ENCODE data around the gene CYP24A1. TPM values are rescaled to one million over a fixed set of nuclear protein-coding genes. Genes with fewer than 3 reads are reported as not detected.
A peak's percentile ranks its signal among the peaks of the same experiment; 100 is the strongest.

CYP24A1 gene
- total and polyA plus RNA-seq, 2 of the 8 experiments (the other 6 are each of a cell fraction or from before 2014, with no cell fraction given) = not detected

DNA sequence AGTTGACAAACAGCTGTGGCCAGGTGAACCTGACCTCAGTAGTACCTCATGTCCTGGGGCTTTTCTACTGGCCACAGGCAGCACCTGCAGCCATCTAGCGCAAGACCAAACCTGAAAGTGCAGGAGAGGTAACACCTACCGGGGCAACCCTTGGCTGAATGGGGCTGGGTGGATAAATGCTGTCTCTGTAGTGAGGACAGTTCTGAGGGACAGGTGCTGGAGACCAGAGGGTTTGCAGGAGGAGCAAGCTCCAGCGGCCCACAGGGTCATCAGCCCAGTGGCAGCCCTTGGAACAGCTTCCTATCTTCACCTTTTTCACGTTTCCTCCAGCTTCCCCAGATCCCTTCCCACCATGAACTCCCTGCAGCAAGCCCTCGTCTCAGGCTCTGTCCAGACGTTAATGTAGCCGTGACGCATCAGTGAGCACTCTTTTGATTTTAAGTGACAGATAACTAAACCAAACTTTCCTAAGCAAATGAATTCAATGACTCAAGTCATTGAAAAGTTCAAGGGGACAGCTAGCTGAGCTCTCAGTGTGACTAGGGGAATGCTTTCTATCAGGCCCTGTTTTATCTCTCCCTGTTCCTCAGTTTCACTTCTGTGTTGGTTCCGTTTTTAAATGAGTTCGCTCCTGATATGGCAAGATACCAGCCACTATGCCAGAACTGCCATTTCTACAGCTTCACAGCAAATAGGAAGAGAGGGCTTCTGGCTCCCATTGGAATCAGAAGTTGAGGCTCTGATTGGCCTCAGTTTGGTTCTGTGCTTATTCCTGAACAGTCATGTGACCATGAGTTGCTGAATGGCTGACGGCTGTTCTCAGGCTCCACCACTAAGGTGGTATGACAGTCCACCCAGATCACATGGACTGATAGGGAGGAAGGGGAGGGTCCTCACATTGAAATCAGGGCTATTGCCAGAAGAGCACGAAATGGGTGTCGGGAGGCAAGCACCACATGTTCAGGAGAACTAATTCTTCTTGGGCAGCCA, 22.0 kb upstream of the CYP24A1 start:
- Histone ChIP-seq H3K4me1 (replicated peaks in 1 of 4; ENCODE audit: control insufficient read depth in 3 of 4, insufficient read depth in 4 of 4, low read length in 3 of 4) (peaks cover 0 to under 1% (median 0%) of the 10 kb centered on the region in 4 experiments; a peak in 1 of 7 replicates), H3K9ac (replicated peaks in 1 of 4; ENCODE audit: extremely low read depth in 1 of 4, low read depth in 3 of 4, low read length in 3 of 4) (no peak overlapping the region), H2BK20ac (ENCODE audit: low read length) (no peak overlapping the region), H3K23ac (ENCODE audit: insufficient read length) (no peak overlapping the region), H4K91ac (replicated peaks; ENCODE audit: insufficient read length, low read length) (no peak overlapping the region), H3K56ac (replicated peaks; ENCODE audit: insufficient read length, low read depth, low read length) (no peak overlapping the region), H3K27me3 (replicated peaks in 1 of 4; ENCODE audit: control insufficient read depth in 3 of 4, extremely low read depth in 1 of 4, insufficient read depth in 3 of 4, low read length in 3 of 4) (no peaks in the 10 kb centered on the region), H3K4me3 (ENCODE audit: extremely low read depth in 1 of 4, insufficient read depth in 2 of 4, low read depth in 3 of 4, low read length in 4 of 4) (no peak overlapping the region), H2BK5ac (ENCODE audit: low read depth, low read length) (no peak overlapping the region), H3K23me2 (ENCODE audit: low read depth, low read length) (no peaks in the 10 kb centered on the region), H3K36me3 (ENCODE audit: control insufficient read depth in 2 of 4, insufficient read depth in 4 of 4, low read length in 3 of 4) (no peaks in the 10 kb centered on the region), H2BK120ac (replicated peaks; ENCODE audit: low read depth, low read length) (no peak overlapping the region), H3K27ac (ENCODE audit: low read depth, low read length) (no peak overlapping the region), H3K4ac (replicated peaks; ENCODE audit: insufficient read length, low read depth, low read length) (no peak overlapping the region), H2AK5ac (ENCODE audit: low read depth, low read length) (no peak overlapping the region), H4K8ac (ENCODE audit: extremely low read depth, insufficient read depth, low read length) (no peak overlapping the region), H3K79me1 (ENCODE audit: low read depth, low read length) (no peaks in the 10 kb centered on the region), H4K20me1 (replicated peaks in 1 of 2; ENCODE audit: control insufficient read depth in 1 of 2, insufficient read depth in 2 of 2, low read length in 2 of 2) (no peaks in the 10 kb centered on the region), H2BK15ac (ENCODE audit: low read length) (no peak overlapping the region), H4K5ac (ENCODE audit: insufficient read length, low read depth, low read length) (no peak overlapping the region), H3K18ac (ENCODE audit: extremely low read depth, low read length) (no peak overlapping the region), H3K4me2 (ENCODE audit: insufficient read depth in 1 of 2, low read depth in 2 of 2, low read length in 2 of 2) (no peak overlapping the region), H3K14ac (ENCODE audit: insufficient read length) (no peak overlapping the region), H3K9me3 (ENCODE audit: insufficient read depth in 2 of 2, low read depth in 1 of 2, low read length in 1 of 2) (no peaks in the 10 kb centered on the region), H3K79me2 (ENCODE audit: control insufficient read depth in 1 of 2, insufficient read depth in 2 of 2, low read length in 2 of 2) (no peaks in the 10 kb centered on the region), H2AFZ (ENCODE audit: low read length) (peak overlapping the region; percentile 45), H2BK12ac (ENCODE audit: low read depth, low read length) (no peak overlapping the region)
- DNase-seq (ENCODE audit: low read depth in 1 of 2, low spot score in 2 of 2) (no peak), FAIRE-seq (no peak)
- POLR2A ChIA-PET (ENCODE audit: partially characterized antibody) = no interaction called here
- 86% methylated on average over 13 of the region's 13 CpGs; no CpG with 5 or more reads in 1 of the 2 experiments for WGBS, 2 experiments (ENCODE audit: extremely low coverage in 1 of 2, insufficient coverage in 1 of 2, insufficient read length in 1 of 2, insufficient replicate concordance in 2 of 2, low coverage in 1 of 2, low lambda C conversion rate in 2 of 2, missing lambda C conversion rate in 1 of 2)
- no peak for TF ChIP-seq BACH1 (IDR thresholded peaks at IDR 0.05; ENCODE audit: low read length)
- no peak for TF ChIP-seq BCL11A (IDR thresholded peaks at IDR 0.05; ENCODE audit: low read depth in 2 of 2, low read length in 2 of 2)
- no peak for TF ChIP-seq BRCA1 (IDR thresholded peaks at IDR 0.05; ENCODE audit: low read depth, low read length)
- TF ChIP-seq HDAC6 (IDR thresholded peaks at IDR 0.05; ENCODE audit: low read depth, low read length) = no peak
- no peak for TF ChIP-seq HDAC2 (IDR thresholded peaks at IDR 0.05; ENCODE audit: borderline replicate concordance in 1 of 2, low read depth in 2 of 2, low read length in 2 of 2)
- no peak for TF ChIP-seq RBBP5 (IDR thresholded peaks at IDR 0.05; ENCODE audit: borderline replicate concordance, low read depth, low read length)
- TF ChIP-seq CHD2 (IDR thresholded peaks at IDR 0.05; ENCODE audit: low read length) = no peak
- TF ChIP-seq POLR2A (IDR thresholded peaks at IDR 0.05; ENCODE audit: control extremely low read depth in 1 of 2, low read depth in 2 of 2, low read length in 2 of 2) = no peak
- no peak for TF ChIP-seq POLR2AphosphoS5 (IDR thresholded peaks at IDR 0.05; ENCODE audit: low read depth, low read length)
- TF ChIP-seq SP4 (IDR thresholded peaks at IDR 0.05; ENCODE audit: low read length) = no peak
- TF ChIP-seq YY1 (IDR thresholded peaks at IDR 0.05; ENCODE audit: low read depth, low read length) = no peak
- TF ChIP-seq TCF12 (IDR thresholded peaks at IDR 0.05; ENCODE audit: low read depth, low read length) = no peak
- CTCF ChIA-PET (ENCODE audit: partially characterized antibody) = interaction anchor here (0.6 to 23.7 kb wide), 9 partner anchors 8 to 452 kb away, joined by 3 to 591 read pairs (median 3); no protein-coding TSS in a partner anchor
